ENCODE data around the gene OR6C76.
"Not testable (repeated sequence)": the region's sequence is repeated elsewhere in the genome, so short reads cannot be mapped to it uniquely, and the experiment has no call there.

GRCh38 chr12:55412138-55412537, 13.9 kb upstream of the OR6C76 start:
- not testable (repeated sequence) for TF ChIP-seq POLR2A, POLR2AphosphoS5, TAF1 (IDR thresholded peaks at IDR 0.05; ENCODE audit: low read depth, low read length)
